Stimulated activated CD4-positive, alpha-beta T cell treated with anti-CD3 and anti-CD28 coated beads, Interleukin-1b, Interleukin-23, amount 100 ng/mL, for 24 hours (primary cell): ENCODE measurements around the gene MAP4K4.

ENCODE experiments used
- DNase-seq, 4 experiments: peaks; one replicate each; pipeline ENCODE4 v3.0.0-alpha.2; 2020; ENCODE audit warnings: low read depth in 4 of 4, low spot score in 1 of 4

Gene MAP4K4

DNA sequence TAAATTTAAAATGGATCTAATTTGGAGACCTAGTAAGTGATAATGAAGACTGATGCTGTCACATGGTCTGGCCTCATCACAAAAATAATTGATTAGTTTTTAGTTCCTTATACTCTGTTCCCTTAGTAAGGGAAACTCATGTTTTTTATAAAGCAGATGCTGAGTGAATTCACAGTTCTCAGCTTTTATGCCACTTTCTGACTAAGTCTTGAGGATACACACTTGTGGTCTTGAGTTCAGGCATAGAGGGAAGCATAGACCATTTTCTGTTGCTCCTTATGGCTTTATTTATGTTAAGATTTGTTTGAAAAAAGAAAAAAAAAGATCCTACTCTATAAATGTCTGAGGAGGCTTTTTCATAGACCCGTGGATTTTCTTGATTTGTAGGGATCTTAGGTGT, 91.1 kb downstream of the MAP4K4 start:
- DNase-seq = no peak

DNA sequence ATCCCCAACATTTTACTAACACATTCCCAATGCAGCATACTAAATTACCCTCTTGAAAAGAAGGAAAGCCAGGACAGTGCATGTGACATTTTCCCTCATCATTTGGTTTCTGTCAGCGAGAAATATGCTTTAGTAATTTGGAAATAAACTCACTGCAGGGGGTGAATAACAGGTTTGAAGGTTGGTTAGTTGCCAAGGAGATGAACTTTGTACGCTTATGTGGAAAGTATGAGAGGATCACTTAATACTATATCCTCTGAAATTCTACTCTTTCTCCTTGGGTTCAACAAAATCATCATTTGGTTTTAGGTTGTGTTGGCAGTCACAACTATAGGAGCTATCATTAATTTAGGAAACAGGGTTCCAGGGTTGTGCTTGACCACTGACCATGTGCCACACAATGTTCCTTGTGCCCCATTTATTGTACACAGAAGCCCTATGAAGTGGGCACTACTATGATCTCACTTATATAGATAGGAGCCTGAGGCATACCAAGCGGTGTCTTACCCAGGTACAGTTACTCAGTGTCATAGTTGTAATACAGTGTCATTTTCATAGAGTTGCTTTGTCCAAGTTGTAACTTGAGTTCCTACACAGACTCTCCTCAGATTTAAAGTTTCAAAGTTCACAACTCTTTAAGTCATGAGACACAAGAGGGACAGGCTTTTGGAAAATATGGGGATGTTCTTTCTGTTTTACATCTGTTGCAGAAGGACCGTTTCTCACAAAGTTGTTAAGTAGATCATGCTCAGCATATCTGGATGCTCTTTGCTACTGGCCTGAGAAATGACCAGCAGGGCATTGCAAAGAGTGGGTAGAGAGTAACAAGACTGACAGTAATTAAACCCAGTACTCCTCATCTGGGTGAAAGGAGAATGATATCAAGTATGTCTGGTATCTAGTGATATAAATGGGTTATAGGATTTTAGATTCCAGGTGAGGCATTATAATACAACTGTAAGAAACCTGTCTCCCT, 91.8 kb downstream of the MAP4K4 start:
- no peak for DNase-seq

GRCh38 chr2:101790416-101790815, 92.9 kb downstream of the MAP4K4 start:
- no peak for DNase-seq

DNA sequence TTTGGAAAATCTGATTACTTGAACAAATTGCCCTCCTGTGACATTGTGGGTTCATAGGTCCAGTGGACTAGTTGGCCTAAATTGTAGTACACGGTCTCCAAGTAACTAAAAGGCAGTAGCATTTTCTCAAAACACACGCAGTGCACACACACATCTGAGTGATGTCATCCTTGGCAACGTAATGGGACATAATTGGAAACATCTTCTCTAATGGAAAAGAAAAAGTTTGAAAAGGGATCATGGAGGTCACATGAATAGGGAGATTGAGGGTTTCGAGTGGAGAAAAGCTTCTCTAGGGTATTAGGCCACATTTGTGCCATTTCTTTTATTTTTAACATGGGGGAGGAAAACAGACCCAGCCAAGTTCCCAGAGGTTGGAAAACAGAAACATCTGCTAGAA, 93.3 kb downstream of the MAP4K4 start:
- no peak for DNase-seq

DNA sequence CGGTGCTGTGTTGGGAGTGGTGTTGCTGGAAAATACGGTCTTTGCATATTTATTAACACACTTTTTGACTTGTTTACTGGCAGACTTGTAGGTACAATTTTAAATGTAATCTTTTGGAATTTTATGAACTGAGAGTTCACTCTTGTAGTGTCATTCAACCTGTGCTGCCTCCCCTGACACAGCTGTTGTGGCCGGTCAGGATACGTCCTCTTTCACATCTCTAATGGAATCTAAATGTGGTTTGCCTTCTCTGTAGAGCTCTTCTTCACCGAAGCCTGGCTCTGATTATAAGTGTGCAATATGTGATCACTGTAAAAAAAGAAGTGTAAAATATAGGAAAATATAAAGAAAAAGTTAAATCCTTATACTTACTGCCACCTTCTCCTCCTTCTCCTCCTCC, 94.7 kb downstream of the MAP4K4 start:
- no peak for DNase-seq

GRCh38 chr2:101793277-101793969, 95.9 kb downstream of the MAP4K4 start:
- DNase-seq = no peak

DNA sequence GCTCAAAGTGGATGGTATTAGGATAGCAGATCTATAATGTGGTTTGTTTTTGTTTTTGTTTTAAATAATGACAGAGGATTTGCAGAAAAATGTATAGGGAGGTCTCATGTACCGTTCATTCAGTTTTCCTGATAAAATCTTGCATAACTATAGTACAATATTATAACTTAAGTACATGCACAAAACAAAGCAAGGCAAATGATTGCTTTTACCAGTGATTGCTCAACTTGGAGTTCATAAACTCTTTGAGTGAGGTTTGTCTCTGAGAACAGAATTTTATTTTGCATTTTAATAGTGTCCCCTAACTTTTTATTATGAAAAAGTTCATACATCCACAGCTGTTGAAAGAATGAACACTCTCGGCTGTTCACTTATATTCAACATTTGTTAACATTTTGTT, 96.6 kb downstream of the MAP4K4 start:
- no peak for DNase-seq

DNA sequence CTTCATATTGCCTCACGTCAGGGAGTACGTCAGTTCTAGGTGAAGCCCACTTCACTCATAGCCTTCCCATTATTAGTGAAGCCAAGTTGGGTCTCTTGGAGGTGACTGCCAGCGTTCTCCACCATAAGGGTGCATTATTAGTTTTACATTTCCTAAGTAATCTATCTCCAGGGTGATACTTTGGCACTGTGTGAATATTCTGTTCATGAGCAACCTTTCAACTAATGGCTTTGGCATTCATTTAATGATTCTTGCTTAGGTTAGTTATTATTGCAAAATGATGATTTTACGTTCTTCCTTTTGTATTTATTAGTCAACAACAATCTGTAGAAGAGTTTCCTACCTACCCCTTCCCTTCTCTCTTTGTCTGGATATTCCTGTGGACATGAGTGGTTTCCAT, 97.5 kb downstream of the MAP4K4 start:
- no peak for DNase-seq

DNA sequence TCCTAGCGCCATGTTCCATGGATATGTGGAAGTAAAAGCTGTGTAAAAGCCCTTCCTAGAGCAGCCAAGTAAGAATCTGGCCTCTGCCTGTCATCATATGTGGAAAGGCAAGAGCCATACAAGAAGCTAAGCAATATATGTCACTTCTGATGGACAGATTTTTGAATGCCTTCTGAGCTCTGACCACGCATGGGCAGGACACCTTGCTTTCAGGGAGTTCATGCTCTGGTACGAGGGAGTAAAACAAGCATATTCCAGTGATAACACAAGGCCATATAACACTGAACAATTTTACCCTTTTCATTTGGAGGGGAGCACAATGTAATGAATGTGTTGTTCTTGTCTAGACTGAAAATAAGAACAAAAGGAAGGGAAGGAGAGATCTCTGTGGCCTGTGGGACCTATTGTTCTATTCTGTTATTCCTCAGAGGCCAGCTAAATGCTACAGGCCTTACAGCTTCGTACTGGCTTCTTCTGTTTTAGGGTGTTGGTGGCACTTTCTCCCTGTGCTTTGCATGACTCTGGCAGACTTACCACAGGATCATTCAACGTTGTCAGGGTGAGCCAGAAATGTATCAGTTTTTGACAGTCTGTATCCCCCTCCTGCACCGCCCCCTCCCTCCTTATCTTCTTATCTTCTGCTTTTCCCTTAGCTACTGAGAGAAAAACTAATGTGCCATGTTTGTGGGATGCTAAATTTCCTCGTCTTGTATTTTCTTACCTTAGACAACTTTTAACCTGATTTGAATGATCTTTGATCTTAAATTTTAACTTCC, 99.5 kb downstream of the MAP4K4 start:
- no peak for DNase-seq

GRCh38 chr2:101801496-101801895, 104.0 kb downstream of the MAP4K4 start:
- no peak for DNase-seq

GRCh38 chr2:101802329-101802728, 104.8 kb downstream of the MAP4K4 start:
- DNase-seq = no peak

- DNase-seq = no peak
These were observed 105.6 kb downstream of the MAP4K4 start for GRCh38 chr2:101803128-101803527.

DNA sequence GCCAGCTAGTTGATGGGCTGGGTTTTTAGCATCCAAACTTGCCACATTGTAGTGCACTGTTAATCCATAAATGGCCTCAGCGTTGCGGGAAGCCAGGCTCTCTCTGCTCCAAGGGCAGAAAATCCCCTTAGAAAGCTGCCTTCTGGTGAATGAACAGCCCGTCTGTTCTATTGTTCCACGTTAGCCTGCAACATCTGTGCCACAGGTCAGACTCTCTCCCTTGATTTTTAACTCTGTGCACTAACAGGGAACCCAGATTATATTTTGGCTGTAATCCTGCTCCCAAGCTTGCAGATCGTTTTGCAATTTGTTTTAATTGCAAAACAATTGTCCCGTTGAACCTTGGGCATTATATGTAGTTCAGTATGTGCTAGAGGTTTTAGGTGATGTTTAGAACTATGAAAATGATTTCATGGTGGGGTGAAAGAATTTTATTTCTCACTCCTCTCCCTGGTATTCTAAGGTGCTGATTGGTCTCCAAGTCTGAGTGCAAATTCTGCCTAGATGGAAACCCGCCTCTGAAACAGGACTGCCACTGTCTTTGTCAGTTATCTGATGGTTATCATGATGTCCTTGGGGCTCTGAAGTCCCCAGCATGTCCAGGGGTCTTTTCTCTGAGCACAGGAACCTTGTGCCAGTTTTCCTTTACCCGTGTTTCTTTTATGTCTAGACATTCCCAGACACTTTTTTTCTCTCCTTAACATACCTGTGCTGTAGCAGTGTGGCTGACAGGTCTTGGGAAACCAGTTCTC, 106.6 kb downstream of the MAP4K4 start:
- DNase-seq = no peak

DNA sequence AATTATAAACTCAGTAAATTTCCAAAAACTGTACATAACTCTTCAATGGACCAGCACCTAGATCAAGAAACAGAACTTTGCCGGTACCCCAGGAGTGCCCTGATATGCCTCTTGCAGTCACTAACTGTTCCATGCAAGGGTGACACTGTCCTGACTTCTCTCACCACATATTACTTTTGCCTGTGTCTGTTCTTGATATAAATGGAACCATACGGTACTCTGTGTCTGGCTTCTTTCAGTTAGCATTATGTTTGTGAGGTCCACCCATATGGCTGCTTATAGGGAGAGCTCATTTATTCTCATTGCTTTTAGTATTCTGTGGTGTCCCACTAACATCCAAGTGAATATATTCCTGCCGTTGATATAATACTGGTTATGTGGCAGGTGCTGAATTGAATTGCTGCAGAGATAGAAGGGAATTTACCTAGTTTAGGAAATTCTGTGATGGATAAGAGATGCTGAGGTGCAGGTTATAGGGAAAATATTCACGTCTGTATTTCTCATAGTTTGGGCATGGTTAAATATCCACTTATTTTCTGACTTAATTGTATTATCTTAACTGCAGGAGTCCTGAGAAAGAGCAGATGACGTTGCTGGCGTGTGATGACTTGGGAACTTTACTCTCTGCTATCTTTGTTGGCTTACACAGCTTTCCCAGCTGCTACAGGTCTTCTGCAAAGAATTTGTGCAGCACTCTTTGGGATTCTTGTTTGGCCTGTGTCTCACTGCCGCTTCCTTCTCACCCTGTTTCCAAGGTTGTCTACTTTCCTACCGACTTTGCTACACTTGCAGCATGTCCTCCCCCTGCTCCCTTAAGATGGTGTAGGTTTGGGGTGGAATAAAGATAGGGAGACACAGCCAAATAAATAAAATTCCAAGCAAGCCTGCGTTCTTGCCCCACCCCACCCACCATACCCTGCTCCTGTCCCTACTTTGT, 107.9 kb downstream of the MAP4K4 start:
- no peak for DNase-seq

GRCh38 chr2:101806123-101806522, 108.6 kb downstream of the MAP4K4 start:
- DNase-seq = no peak

DNA sequence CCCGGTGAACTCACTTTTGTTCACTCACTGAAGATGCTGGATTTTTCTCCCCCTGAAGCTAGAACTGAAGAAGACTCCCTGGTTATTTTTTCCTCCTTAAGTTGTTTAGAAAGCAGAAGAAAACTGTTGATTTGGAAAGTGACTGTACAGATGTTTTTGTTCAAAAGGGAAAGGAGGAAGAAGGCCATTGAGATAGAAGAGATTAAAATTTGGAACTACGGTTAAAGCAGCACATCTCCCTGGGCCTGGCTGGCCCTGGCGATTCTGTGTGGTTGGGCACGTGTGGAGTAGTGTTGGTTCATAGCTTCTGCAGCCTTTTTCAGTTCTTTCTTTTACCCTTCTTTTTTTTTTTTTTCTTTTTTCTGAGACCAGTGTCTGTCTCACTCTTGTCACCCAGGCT, 109.2 kb downstream of the MAP4K4 start:
- DNase-seq = no peak

GRCh38 chr2:101807242-101807641, 109.7 kb downstream of the MAP4K4 start:
- no peak for DNase-seq

- no peak for DNase-seq
These were observed 110.6 kb downstream of the MAP4K4 start for GRCh38 chr2:101808006-101808562.

- DNase-seq = no peak
These were observed 112.2 kb downstream of the MAP4K4 start for GRCh38 chr2:101809698-101810097.
